ENCODE measurements around the gene TPI1. TPM values are rescaled to one million over a fixed set of nuclear protein-coding genes. Genes with fewer than 3 reads are reported as not detected.
"Not testable (repeated sequence)": the region's sequence is repeated elsewhere in the genome, so short reads cannot be mapped to it uniquely, and the experiment has no call there.

The TPI1 gene
- total and polyA plus RNA-seq, 2 donors (not counting 3 experiments of a cell fraction or from before 2014, with no cell fraction given) = 643 to 1,816 TPM

DNA sequence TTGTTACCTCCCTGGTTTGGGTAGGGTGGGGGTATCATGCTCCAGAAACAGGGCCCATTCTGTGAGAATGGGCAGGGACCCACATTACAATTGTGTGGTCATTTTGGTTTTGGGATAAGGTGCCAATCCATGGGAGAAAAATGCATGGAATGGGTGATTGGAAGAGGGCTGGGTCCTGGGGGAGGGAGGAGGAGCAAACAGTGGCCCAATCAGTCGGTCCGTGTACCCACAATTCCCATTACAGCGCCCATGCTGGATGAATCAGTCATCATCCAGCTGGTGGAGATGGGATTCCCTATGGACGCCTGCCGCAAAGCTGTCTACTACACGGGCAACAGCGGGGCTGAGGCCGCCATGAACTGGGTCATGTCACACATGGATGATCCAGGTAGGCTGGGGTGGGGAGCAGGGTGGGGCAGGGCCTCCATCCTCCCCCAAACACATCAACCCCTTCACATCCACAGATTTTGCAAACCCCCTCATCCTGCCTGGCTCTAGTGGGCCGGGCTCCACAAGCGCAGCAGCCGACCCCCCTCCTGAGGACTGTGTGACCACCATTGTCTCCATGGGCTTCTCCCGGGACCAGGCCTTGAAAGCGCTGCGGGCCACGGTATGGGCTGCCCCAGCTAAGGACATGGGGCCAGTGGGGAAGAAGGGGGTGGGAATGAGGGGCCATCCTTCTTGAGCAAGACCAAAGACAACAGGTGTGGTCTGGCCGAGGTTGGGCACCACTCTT lies 3.6 kb upstream of the TPI1 start:
- CTCF ChIA-PET = interaction anchor here (1.0 to 1.2 kb wide), 2 partner anchors 9 kb away, joined by 3 to 4 read pairs; partner anchors contain the start of gene SPSB2
- Histone ChIP-seq H3K9ac (replicated peaks; ENCODE audit: extremely low read depth, insufficient read depth, low read length) (no peak overlapping the region), H3K27ac (ENCODE audit: insufficient read depth, low read depth, low read length) (no peak overlapping the region), H2AFZ (ENCODE audit: low read depth, low read length) (no peak overlapping the region), H3K27me3 (ENCODE audit: control insufficient read depth in 2 of 2, insufficient read depth in 2 of 2, low read length in 2 of 2) (no peaks in the 10 kb centered on the region), H3K4me1 (ENCODE audit: control insufficient read depth, extremely low read depth, insufficient read depth, low read length) (peaks cover 12% of the 10 kb centered on the region), H3K36me3 (ENCODE audit: control insufficient read depth in 2 of 2, extremely low read depth in 1 of 2, insufficient read depth in 2 of 2, low read length in 2 of 2) (peaks cover 2 to 47% of the 10 kb centered on the region in 2 experiments), H3K9me3 (replicated peaks; ENCODE audit: control insufficient read depth, insufficient read depth, low read length) (no peaks in the 10 kb centered on the region), H3K4me3 (replicated peaks in 1 of 3; ENCODE audit: insufficient read depth in 1 of 3, low read depth in 1 of 3, low read length in 3 of 3) (no peak overlapping the region), H4K20me1 (replicated peaks; ENCODE audit: control insufficient read depth, extremely low read depth, insufficient read depth, low read length) (no peaks in the 10 kb centered on the region), H3K9me1 (replicated peaks; ENCODE audit: control insufficient read depth, extremely low read depth, insufficient read depth, low read length) (no peaks in the 10 kb centered on the region), H3K79me2 (ENCODE audit: control insufficient read depth, insufficient read depth, low read length) (peaks cover 14% of the 10 kb centered on the region), H3K4me2 (ENCODE audit: insufficient read depth, low read length) (no peak overlapping the region)
- no TSS peak for BruUV-seq (replicated peaks)
- no peak for FAIRE-seq
- POLR2A ChIA-PET = interaction anchor here (1.8 kb wide), 1 partner anchor 11 kb away, joined by 5 read pairs; the partner anchor contains the start of gene USP5
- TF ChIP-seq FOS (IDR thresholded peaks at IDR 0.05; ENCODE audit: borderline replicate concordance, insufficient read depth, low read length) (no peak), EZH2 (IDR thresholded peaks at IDR 0.05; ENCODE audit: borderline replicate concordance, low read depth, low read length, severe bottlenecking) (no peak), POLR2A (IDR thresholded peaks at IDR 0.05; ENCODE audit: low read depth, low read length) (no peak), POLR2AphosphoS5 (IDR thresholded peaks at IDR 0.05; ENCODE audit: insufficient read depth, low read depth, low read length) (no peak), MYC (IDR thresholded peaks at IDR 0.05; ENCODE audit: low read depth, low read length) (no peak), GATA2 (IDR thresholded peaks at IDR 0.05; ENCODE audit: insufficient read depth, insufficient read length, low read depth, low read length) (no peak), JUN (IDR thresholded peaks at IDR 0.05; ENCODE audit: borderline replicate concordance, insufficient read depth, insufficient read length, low read depth) (no peak), CTCF (IDR thresholded peaks at IDR 0.05; ENCODE audit: extremely low read depth in 1 of 2, insufficient read depth in 1 of 2, low read depth in 1 of 2, low read length in 2 of 2) (no peak)
- TF ChIP-seq, protein P1, sequence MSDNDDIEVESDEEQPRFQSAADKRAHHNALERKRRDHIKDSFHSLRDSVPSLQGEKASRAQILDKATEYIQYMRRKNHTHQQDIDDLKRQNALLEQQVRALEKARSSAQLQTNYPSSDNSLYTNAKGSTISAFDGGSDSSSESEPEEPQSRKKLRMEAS (IDR thresholded peaks at IDR 0.05; ENCODE audit: insufficient read depth, insufficient read length) = no peak
- DNase-seq (ENCODE audit: low read depth, low spot score) = no peak
- dilution Hi-C loops (cut with MboI; ENCODE audit: extremely low pct_ligation_motif_present, low sequenced_read_pairs) (no loop called here), intact Hi-C loops (cut with micrococcal nuclease) (no loop called here)

DNA sequence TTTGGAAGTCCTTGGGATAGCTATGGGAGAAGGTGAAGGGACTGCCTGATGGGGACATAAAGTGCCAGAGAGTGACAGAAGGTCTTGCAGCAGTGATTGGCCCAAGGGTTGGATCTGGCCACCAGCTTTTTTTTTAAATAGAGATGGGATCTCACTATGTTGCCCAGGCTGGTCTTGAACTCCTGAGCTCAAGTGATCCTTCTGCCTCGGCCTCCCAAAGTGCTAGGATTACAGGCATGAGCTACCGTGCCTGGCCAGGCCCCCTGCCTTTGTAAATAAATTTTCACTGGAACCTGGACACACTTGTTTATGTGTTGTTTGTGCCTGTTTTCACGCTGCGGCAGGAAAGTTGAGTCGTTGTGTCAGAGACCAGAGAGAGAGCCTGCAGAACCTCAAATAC lies 2.0 kb upstream of the TPI1 start:
- H3K36me3 ChIP-seq (ENCODE audit: control insufficient read depth in 2 of 2, extremely low read depth in 1 of 2, insufficient read depth in 2 of 2, low read length in 2 of 2) = peaks cover 2 to 44% of the 10 kb centered on the region in 2 experiments
- FAIRE-seq; H3K9me3 ChIP-seq (replicated peaks; ENCODE audit: control insufficient read depth, insufficient read depth, low read length); DNase-seq (ENCODE audit: low read depth, low spot score); H3K4me3 ChIP-seq (replicated peaks in 1 of 3; ENCODE audit: insufficient read depth in 1 of 3, low read depth in 1 of 3, low read length in 3 of 3); H3K27ac ChIP-seq (ENCODE audit: insufficient read depth, low read depth, low read length); H3K9me1 ChIP-seq (replicated peaks; ENCODE audit: control insufficient read depth, extremely low read depth, insufficient read depth, low read length); BruUV-seq (replicated peaks); dilution Hi-C loops (cut with MboI; ENCODE audit: extremely low pct_ligation_motif_present, low sequenced_read_pairs); H3K27me3 ChIP-seq (ENCODE audit: control insufficient read depth in 2 of 2, insufficient read depth in 2 of 2, low read length in 2 of 2); H3K4me2 ChIP-seq (ENCODE audit: insufficient read depth, low read length); H2AFZ ChIP-seq (ENCODE audit: low read depth, low read length); intact Hi-C loops (cut with micrococcal nuclease); H3K9ac ChIP-seq (replicated peaks; ENCODE audit: extremely low read depth, insufficient read depth, low read length); H4K20me1 ChIP-seq (replicated peaks; ENCODE audit: control insufficient read depth, extremely low read depth, insufficient read depth, low read length): not testable (repeated sequence)
- H3K4me1 ChIP-seq (ENCODE audit: control insufficient read depth, extremely low read depth, insufficient read depth, low read length) = peaks cover 21% of the 10 kb centered on the region
- CTCF ChIA-PET = interaction anchor here (0.9 to 1.2 kb wide), 2 partner anchors 8 to 13 kb away, joined by 3 to 4 read pairs; partner anchors contain the start of genes SPSB2 and USP5
- POLR2A ChIA-PET = interaction anchor here (0.9 to 1.8 kb wide), 2 partner anchors 11 to 13 kb away, joined by 4 to 5 read pairs; partner anchors contain the start of gene USP5
- H3K79me2 ChIP-seq (ENCODE audit: control insufficient read depth, insufficient read depth, low read length) = peaks cover 28% of the 10 kb centered on the region
